ENCODE measurements around the gene UBAC2. TPM values are rescaled to one million over a fixed set of nuclear protein-coding genes. Genes with fewer than 3 reads are reported as not detected.

Gene UBAC2
- total RNA-seq, 2 experiments from 2014 or later: 48.4 to 56.3 TPM

- Mint-ChIP-seq H3K9me3 (ENCODE audit: low read depth) (no peaks in the 10 kb centered on the region), H3K4me1 (peaks cover 93% of the 10 kb centered on the region), H3K27ac (peak overlapping the region; percentile 17), H3K36me3 (ENCODE audit: low read depth) (peaks cover 63% of the 10 kb centered on the region), H3K27me3 (no peaks in the 10 kb centered on the region), H3K4me3 (no peak overlapping the region)
- ChIA-PET POLR2A (no interaction called here), CTCF (no interaction called here)
- ATAC-seq (no peak), DNase-seq (no peak)
- intact Hi-C loops (cut with DNase I, micrococcal nuclease): no loop called here
These were observed 163.3 kb downstream of the UBAC2 start for GRCh38 chr13:99363949-99364348.

- CTCF ChIA-PET: interaction anchor here (0.5 to 3.2 kb wide), 13 partner anchors 9 to 290 kb away, joined by 3 to 9 read pairs (median 4); no protein-coding TSS in a partner anchor
- H3K4me3 Mint-ChIP-seq: peak overlapping the region; percentile 12
- intact Hi-C loops (cut with DNase I, micrococcal nuclease): loop anchor here (1.0 kb wide), 2 partner anchors 8 to 9 kb away; no protein-coding TSS in a partner anchor
- peaks cover 60% of the 10 kb centered on the region for H3K36me3 Mint-ChIP-seq (ENCODE audit: low read depth)
- DNase-seq: peak; percentile 56
- POLR2A ChIA-PET: interaction anchor here (1.2 kb wide), 1 partner anchor 142 kb away, joined by 3 read pairs; no protein-coding TSS in a partner anchor
- no peaks in the 10 kb centered on the region for H3K27me3 Mint-ChIP-seq
- H3K27ac Mint-ChIP-seq: peak overlapping the region; percentile 53
- no peak for ATAC-seq
- H3K9me3 Mint-ChIP-seq (ENCODE audit: low read depth): no peaks in the 10 kb centered on the region
- peaks cover 93% of the 10 kb centered on the region for H3K4me1 Mint-ChIP-seq
These were observed 165.7 kb downstream of the UBAC2 start for GRCh38 chr13:99366075-99366987.

GRCh38 chr13:99367106-99367616 lies 166.5 kb downstream of the UBAC2 start:
- Mint-ChIP-seq H3K4me1 (peaks cover 93% of the 10 kb centered on the region), H3K36me3 (ENCODE audit: low read depth) (peaks cover 59% of the 10 kb centered on the region), H3K9me3 (ENCODE audit: low read depth) (no peaks in the 10 kb centered on the region), H3K27me3 (no peaks in the 10 kb centered on the region), H3K4me3 (peak overlapping the region; percentile 54), H3K27ac (peak overlapping the region; percentile 71)
- ATAC-seq: peak; percentile 38
- POLR2A ChIA-PET: interaction anchor here (0.5 to 1.2 kb wide), 2 partner anchors 60 to 143 kb away, joined by 3 read pairs; partner anchors contain the start of gene GPR183
- CTCF ChIA-PET: interaction anchor here (0.8 to 3.2 kb wide), 12 partner anchors 8 to 84 kb away, joined by 3 to 9 read pairs (median 4); no protein-coding TSS in a partner anchor
- intact Hi-C loops (cut with DNase I, micrococcal nuclease): no loop called here
- no peak for DNase-seq

GRCh38 chr13:99367663-99368448 lies 167.2 kb downstream of the UBAC2 start:
- CTCF ChIA-PET: interaction anchor here (0.7 to 3.2 kb wide), 6 partner anchors 13 to 518 kb away, joined by 3 to 9 read pairs (median 3); no protein-coding TSS in a partner anchor
- intact Hi-C loops (cut with DNase I, micrococcal nuclease): no loop called here
- POLR2A ChIA-PET: interaction anchor here (0.5 to 1.2 kb wide), 2 partner anchors 61 to 144 kb away, joined by 3 read pairs; partner anchors contain the start of gene GPR183
- peak; percentile 46 for DNase-seq
- H3K36me3 Mint-ChIP-seq (ENCODE audit: low read depth): peaks cover 59% of the 10 kb centered on the region
- H3K9me3 Mint-ChIP-seq (ENCODE audit: low read depth): no peaks in the 10 kb centered on the region
- peaks cover 92% of the 10 kb centered on the region for H3K4me1 Mint-ChIP-seq
- peak overlapping the region; percentile 54 for H3K4me3 Mint-ChIP-seq
- ATAC-seq: peak; percentile 36
- H3K27ac Mint-ChIP-seq: peak overlapping the region; percentile 71
- no peaks in the 10 kb centered on the region for H3K27me3 Mint-ChIP-seq

GRCh38 chr13:99370481-99371275 lies 170.0 kb downstream of the UBAC2 start:
- Mint-ChIP-seq H3K36me3 (ENCODE audit: low read depth) (peaks cover 65% of the 10 kb centered on the region), H3K4me1 (peaks cover 92% of the 10 kb centered on the region), H3K9me3 (ENCODE audit: low read depth) (no peaks in the 10 kb centered on the region), H3K4me3 (peak overlapping the region; percentile 22), H3K27ac (peak overlapping the region; percentile 86), H3K27me3 (no peaks in the 10 kb centered on the region)
- intact Hi-C loops (cut with DNase I, micrococcal nuclease): loop anchor here (1.0 to 2.0 kb wide), 3 partner anchors 11 to 14 kb away; no protein-coding TSS in a partner anchor
- ATAC-seq: peak; percentile 62
- DNase-seq: peak; percentile 44
- ChIA-PET POLR2A (interaction anchor here (0.6 to 1.3 kb wide), 2 partner anchors 10 to 170 kb away, joined by 3 to 4 read pairs; no protein-coding TSS in a partner anchor), CTCF (interaction anchor here (1.0 to 4.8 kb wide), 9 partner anchors 11 to 101 kb away, joined by 3 to 25 read pairs (median 6); partner anchors contain the start of gene GPR183)

GRCh38 chr13:99371956-99372355 lies 171.3 kb downstream of the UBAC2 start:
- ATAC-seq: peak; percentile 63
- H3K36me3 Mint-ChIP-seq (ENCODE audit: low read depth): peaks cover 70% of the 10 kb centered on the region
- POLR2A ChIA-PET: interaction anchor here (1.2 to 1.3 kb wide), 2 partner anchors 9 to 12 kb away, joined by 3 to 4 read pairs; no protein-coding TSS in a partner anchor

GRCh38 chr13:99373436-99373835 lies 172.8 kb downstream of the UBAC2 start:
- H3K4me3 Mint-ChIP-seq: no peak overlapping the region
- H3K27ac Mint-ChIP-seq: no peak overlapping the region
- peaks cover 88% of the 10 kb centered on the region for H3K4me1 Mint-ChIP-seq
- H3K9me3 Mint-ChIP-seq (ENCODE audit: low read depth): no peaks in the 10 kb centered on the region
- no peak for ATAC-seq
- intact Hi-C loops (cut with DNase I, micrococcal nuclease): no loop called here
- DNase-seq: no peak
- ChIA-PET POLR2A (interaction anchor here (0.7 kb wide), 1 partner anchor 58 kb away, joined by 6 read pairs; no protein-coding TSS in a partner anchor), CTCF (interaction anchor here (0.6 to 4.8 kb wide), 15 partner anchors 9 to 307 kb away, joined by 3 to 25 read pairs (median 3); no protein-coding TSS in a partner anchor)
- peaks cover 64% of the 10 kb centered on the region for H3K36me3 Mint-ChIP-seq (ENCODE audit: low read depth)
- no peaks in the 10 kb centered on the region for H3K27me3 Mint-ChIP-seq

More at GRCh38 chr13:99371956-99372355, 171.3 kb downstream of the UBAC2 start:
- DNase-seq: peak; percentile 75
- Mint-ChIP-seq H3K4me3 (peak overlapping the region; percentile 47), H3K27ac (peak overlapping the region; percentile 84), H3K27me3 (no peaks in the 10 kb centered on the region), H3K9me3 (ENCODE audit: low read depth) (no peaks in the 10 kb centered on the region), H3K4me1 (peaks cover 93% of the 10 kb centered on the region)
- CTCF ChIA-PET: interaction anchor here (0.6 to 4.8 kb wide), 13 partner anchors 10 to 408 kb away, joined by 3 to 25 read pairs (median 3); no protein-coding TSS in a partner anchor
- intact Hi-C loops (cut with DNase I, micrococcal nuclease): loop anchor here (1.0 to 2.0 kb wide), 3 partner anchors 9 to 15 kb away; no protein-coding TSS in a partner anchor

GRCh38 chr13:99374169-99374991 lies 173.7 kb downstream of the UBAC2 start:
- ATAC-seq: no peak

GRCh38 chr13:99374994-99375737 lies 174.5 kb downstream of the UBAC2 start:
- ChIA-PET POLR2A (no interaction called here), CTCF (interaction anchor here (0.6 to 1.3 kb wide), 4 partner anchors 8 to 104 kb away, joined by 3 to 6 read pairs (median 4); no protein-coding TSS in a partner anchor)
- no peaks in the 10 kb centered on the region for H3K9me3 Mint-ChIP-seq (ENCODE audit: low read depth)
- ATAC-seq (no peak), DNase-seq (no peak)
- no peaks in the 10 kb centered on the region for H3K27me3 Mint-ChIP-seq
- H3K27ac Mint-ChIP-seq: peak overlapping the region; percentile 53
- intact Hi-C loops (cut with DNase I, micrococcal nuclease): no loop called here
- peak overlapping the region; percentile 9 for H3K4me3 Mint-ChIP-seq
- H3K4me1 Mint-ChIP-seq: peaks cover 84% of the 10 kb centered on the region
- peaks cover 65% of the 10 kb centered on the region for H3K36me3 Mint-ChIP-seq (ENCODE audit: low read depth)

More at GRCh38 chr13:99374169-99374991, 173.7 kb downstream of the UBAC2 start:
- Mint-ChIP-seq H3K27me3 (no peaks in the 10 kb centered on the region), H3K9me3 (ENCODE audit: low read depth) (no peaks in the 10 kb centered on the region), H3K36me3 (ENCODE audit: low read depth) (peaks cover 66% of the 10 kb centered on the region), H3K27ac (peak overlapping the region; percentile 53), H3K4me1 (peaks cover 84% of the 10 kb centered on the region), H3K4me3 (no peak overlapping the region)
- intact Hi-C loops (cut with DNase I, micrococcal nuclease): no loop called here
- ChIA-PET CTCF (interaction anchor here (0.9 to 4.8 kb wide), 8 partner anchors 8 to 197 kb away, joined by 3 to 25 read pairs (median 4); no protein-coding TSS in a partner anchor), POLR2A (no interaction called here)
- no peak for DNase-seq
